ENCODE measurements around the gene GPA33.

Gene GPA33

GRCh38 chr1:167100730-167101129, 10.6 kb upstream of the GPA33 start:
- TF ChIP-seq, protein P1, sequence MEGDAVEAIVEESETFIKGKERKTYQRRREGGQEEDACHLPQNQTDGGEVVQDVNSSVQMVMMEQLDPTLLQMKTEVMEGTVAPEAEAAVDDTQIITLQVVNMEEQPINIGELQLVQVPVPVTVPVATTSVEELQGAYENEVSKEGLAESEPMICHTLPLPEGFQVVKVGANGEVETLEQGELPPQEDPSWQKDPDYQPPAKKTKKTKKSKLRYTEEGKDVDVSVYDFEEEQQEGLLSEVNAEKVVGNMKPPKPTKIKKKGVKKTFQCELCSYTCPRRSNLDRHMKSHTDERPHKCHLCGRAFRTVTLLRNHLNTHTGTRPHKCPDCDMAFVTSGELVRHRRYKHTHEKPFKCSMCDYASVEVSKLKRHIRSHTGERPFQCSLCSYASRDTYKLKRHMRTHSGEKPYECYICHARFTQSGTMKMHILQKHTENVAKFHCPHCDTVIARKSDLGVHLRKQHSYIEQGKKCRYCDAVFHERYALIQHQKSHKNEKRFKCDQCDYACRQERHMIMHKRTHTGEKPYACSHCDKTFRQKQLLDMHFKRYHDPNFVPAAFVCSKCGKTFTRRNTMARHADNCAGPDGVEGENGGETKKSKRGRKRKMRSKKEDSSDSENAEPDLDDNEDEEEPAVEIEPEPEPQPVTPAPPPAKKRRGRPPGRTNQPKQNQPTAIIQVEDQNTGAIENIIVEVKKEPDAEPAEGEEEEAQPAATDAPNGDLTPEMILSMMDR (IDR thresholded peaks at IDR 0.05), result no peak
- H3K36me3 Mint-ChIP-seq (ENCODE audit: low read depth), result peaks cover 14% of the 10 kb centered on the region
- no peak for DNase-seq
- H3K4me1 Mint-ChIP-seq, result peaks cover 34% of the 10 kb centered on the region
- H3K27ac Mint-ChIP-seq, result no peak overlapping the region
- no peak overlapping the region for H3K4me3 Mint-ChIP-seq
- H3K27me3 Mint-ChIP-seq (ENCODE audit: low read depth, poor library complexity), result peaks cover 7% of the 10 kb centered on the region
- H3K9me3 Mint-ChIP-seq, result peaks cover 24% of the 10 kb centered on the region

DNA sequence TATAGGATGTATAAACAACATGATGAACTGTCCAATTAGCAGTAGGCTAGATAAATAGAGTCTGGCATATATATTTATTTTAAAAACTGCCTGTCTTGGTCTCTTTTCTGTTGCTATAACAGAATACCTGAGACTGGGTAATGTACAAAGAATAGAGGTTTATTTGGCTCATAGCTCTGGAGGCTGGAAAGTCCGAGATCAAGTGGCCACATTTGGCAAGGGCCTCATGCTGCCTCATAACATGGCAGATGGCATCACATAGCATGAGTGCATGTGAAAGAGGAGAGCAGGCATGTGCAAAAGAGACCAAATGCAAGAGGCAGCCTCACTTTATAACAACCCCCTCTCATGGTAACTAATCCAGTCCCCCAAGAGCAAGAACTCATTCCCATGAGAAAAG, 9.7 kb upstream of the GPA33 start:
- no peak for DNase-seq
- H3K4me1 Mint-ChIP-seq, result peaks cover 29% of the 10 kb centered on the region
- peaks cover 7% of the 10 kb centered on the region for H3K27me3 Mint-ChIP-seq (ENCODE audit: low read depth, poor library complexity)
- peaks cover 24% of the 10 kb centered on the region for H3K9me3 Mint-ChIP-seq
- H3K27ac Mint-ChIP-seq, result no peak overlapping the region
- no peak overlapping the region for H3K4me3 Mint-ChIP-seq
- TF ChIP-seq, protein P1 (IDR thresholded peaks at IDR 0.05), result no peak
- peaks cover 14% of the 10 kb centered on the region for H3K36me3 Mint-ChIP-seq (ENCODE audit: low read depth)

DNA sequence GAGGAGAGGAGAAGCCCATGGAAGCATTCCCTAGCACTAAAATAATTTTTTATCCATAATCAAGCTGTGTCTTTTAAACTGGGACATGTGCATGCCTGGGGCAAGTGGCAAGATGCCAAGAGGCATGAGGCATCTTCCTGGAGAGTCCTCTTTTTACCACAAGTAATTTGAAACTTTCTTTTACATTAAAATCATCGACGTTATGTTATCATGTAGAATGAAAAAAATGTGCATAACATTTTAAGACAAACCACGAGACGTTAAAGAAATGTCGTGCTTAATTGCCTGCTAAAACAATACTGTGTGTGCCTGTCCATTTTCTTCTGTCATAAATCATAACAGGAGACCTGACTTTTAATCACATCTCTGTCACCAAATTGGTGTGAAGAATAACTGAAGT, 5.2 kb upstream of the GPA33 start:
- Mint-ChIP-seq H3K9me3 (peaks cover 24% of the 10 kb centered on the region), H3K27me3 (ENCODE audit: low read depth, poor library complexity) (peaks cover 12% of the 10 kb centered on the region), H3K4me3 (no peak overlapping the region), H3K36me3 (ENCODE audit: low read depth) (peaks cover 14% of the 10 kb centered on the region), H3K27ac (no peak overlapping the region), H3K4me1 (peaks cover 26% of the 10 kb centered on the region)
- DNase-seq, result no peak
- TF ChIP-seq, protein P1 (IDR thresholded peaks at IDR 0.05), result no peak

DNA sequence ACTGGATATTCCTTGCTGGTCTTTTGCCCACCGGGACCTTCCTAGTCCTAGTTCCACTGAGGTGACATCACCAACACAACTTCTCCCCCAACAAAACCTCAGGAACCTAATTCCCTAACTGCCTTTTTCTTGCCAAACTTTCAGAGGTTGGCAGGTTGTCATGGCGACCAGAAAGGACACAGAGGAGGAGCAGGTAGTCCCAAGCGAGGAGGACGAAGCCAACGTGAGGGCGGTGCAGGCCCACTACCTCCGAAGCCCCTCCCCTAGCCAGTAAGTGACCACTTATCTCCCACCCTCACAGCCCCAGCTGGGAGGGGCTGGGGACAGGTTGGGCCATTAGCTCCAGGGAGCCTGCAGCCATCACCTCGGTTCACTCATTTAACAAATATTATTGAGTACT, 4.5 kb upstream of the GPA33 start:
- DNase-seq, result no peak
- peaks cover 21% of the 10 kb centered on the region for H3K9me3 Mint-ChIP-seq
- no peak overlapping the region for H3K4me3 Mint-ChIP-seq
- no peak overlapping the region for H3K27ac Mint-ChIP-seq
- H3K36me3 Mint-ChIP-seq (ENCODE audit: low read depth), result peaks cover 12% of the 10 kb centered on the region
- TF ChIP-seq, protein P1 (IDR thresholded peaks at IDR 0.05), result no peak
- H3K27me3 Mint-ChIP-seq (ENCODE audit: low read depth, poor library complexity), result peaks cover 12% of the 10 kb centered on the region
- H3K4me1 Mint-ChIP-seq, result peaks cover 26% of the 10 kb centered on the region

DNA sequence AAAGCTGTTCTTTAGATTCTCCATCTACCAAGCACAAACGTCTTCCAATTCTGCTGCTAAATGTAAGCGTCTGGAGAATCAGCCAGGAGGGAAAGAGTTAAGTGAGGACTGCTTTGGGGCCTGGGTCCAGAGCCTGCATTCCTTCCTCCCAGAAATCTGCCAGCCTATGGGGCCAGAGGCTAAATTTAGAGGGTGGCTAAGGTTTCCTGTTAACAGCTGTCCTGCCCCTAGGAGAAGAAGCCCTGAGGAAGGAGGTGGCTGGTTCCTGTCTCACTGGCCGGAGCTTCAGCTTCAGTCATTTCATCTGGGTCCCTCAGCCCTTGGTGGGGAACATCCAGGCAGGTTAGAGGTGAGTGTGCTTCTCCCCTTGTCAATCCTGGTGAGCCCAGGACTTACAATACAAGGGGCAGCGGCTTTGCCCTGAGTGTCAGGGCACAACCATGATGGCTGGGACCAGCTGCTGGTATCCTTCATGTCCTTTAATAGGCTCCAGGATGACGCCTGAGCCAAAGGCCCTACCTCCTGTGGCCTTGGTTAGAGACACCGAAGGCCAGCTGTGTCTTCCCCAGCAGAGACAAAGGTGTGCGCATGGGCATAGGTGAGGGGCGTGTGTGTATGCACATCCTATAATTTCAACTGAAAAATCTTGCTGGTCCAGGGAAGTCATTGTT, 3.8 kb upstream of the GPA33 start, which contains the start of gene STYXL2:
Gene STYXL2, plus strand, starts transcription at position 230 of the 671 bp plus-strand sequence. CDS start 775 bp downstream, outside the sequence.
- no peak for DNase-seq
- Mint-ChIP-seq H3K36me3 (ENCODE audit: low read depth) (peaks cover 5% of the 10 kb centered on the region), H3K27me3 (ENCODE audit: low read depth, poor library complexity) (peaks cover 12% of the 10 kb centered on the region), H3K9me3 (peaks cover 15% of the 10 kb centered on the region), H3K4me3 (peak within 1 kb of the TSS; percentile 17), H3K4me1 (peaks cover 26% of the 10 kb centered on the region), H3K27ac (peak within 1 kb of the TSS; percentile 40)
- TF ChIP-seq, protein P1 (IDR thresholded peaks at IDR 0.05), result no peak

DNA sequence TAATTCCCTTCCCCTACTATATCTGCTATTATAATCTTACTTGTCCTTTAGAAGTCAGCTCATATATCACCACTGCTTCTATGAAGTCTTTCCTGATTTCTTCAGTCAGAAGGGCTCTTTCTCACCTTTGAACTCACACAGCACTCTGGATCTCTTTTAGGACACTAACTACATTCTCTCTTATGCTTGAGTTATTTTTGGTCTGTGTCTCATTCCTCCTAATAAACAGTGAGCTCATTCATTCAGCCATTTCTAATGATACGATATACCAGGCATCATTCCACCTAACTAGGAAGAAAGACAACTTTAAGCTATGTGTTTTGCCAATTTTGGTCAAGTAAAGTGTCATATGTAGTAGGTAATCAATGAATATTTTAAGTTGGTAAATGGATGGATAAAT, 2.5 kb upstream of the GPA33 start:
- Mint-ChIP-seq H3K9me3 (peaks cover 6% of the 10 kb centered on the region), H3K27me3 (ENCODE audit: low read depth, poor library complexity) (peaks cover 12% of the 10 kb centered on the region), H3K36me3 (ENCODE audit: low read depth) (peaks cover 5% of the 10 kb centered on the region), H3K4me3 (no peak overlapping the region), H3K27ac (peak overlapping the region; percentile 40), H3K4me1 (peaks cover 26% of the 10 kb centered on the region)
- TF ChIP-seq, protein P1 (IDR thresholded peaks at IDR 0.05), result no peak
- no peak for DNase-seq
